Measurements from ENCODE around the gene ALKBH6. TPM values are rescaled to one million over a fixed set of nuclear protein-coding genes. Genes with fewer than 3 reads are reported as not detected.

The ALKBH6 gene
- total RNA-seq, 1 donor from 2014 or later: 35.5 TPM

GRCh38 chr19:36030264-36031148 is 16.5 kb upstream of the ALKBH6 start:
- no peak for DNase-seq (ENCODE audit: extremely low read depth, low read depth, low spot score)

- DNase-seq (ENCODE audit: extremely low read depth, low read depth, low spot score): no peak
These were observed 14.5 kb upstream of the ALKBH6 start for GRCh38 chr19:36028313-36029041.

- DNase-seq (ENCODE audit: extremely low read depth, low read depth, low spot score): no peak
These were observed 13.7 kb upstream of the ALKBH6 start for GRCh38 chr19:36027696-36028095.

GRCh38 chr19:36026091-36026876 is 12.3 kb upstream of the ALKBH6 start:
- DNase-seq (ENCODE audit: extremely low read depth, low read depth, low spot score): no peak

- DNase-seq (ENCODE audit: extremely low read depth, low read depth, low spot score): no peak
These were observed 11.5 kb upstream of the ALKBH6 start for GRCh38 chr19:36025541-36025940.

GRCh38 chr19:36023432-36023831 is 9.4 kb upstream of the ALKBH6 start:
- no peak for DNase-seq (ENCODE audit: extremely low read depth, low read depth, low spot score)

DNA sequence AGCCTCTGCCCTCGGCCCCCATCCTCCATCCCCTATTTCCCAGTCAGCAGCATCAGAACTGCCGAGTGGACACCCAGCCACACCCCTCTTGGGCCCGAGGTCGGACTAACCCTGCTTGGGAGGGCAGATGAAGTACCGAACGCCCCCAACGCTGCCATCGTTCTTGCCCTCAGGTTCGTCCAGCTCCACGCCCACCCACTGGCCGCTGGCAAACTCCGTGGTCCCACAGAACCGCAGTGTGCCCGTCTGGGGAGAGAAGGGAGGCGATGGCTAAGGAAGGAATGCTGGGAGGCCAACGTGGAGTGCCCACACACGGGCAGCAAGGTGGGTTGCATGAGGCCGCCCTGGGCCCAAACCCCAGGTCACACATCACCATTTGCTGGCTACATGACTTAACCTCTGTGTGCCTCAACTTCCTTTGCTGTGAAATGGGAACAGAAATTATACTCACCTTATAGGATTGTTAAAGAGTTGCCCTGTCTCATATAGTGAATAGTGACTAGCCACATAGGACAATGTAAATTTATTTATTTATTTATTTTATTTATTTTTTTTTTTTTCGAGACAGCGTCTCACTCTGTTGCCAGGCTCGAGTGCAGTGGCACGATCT is 5.2 kb upstream of the ALKBH6 start:
- DNase-seq (ENCODE audit: extremely low read depth, low read depth, low spot score): no peak

- no peak for DNase-seq (ENCODE audit: extremely low read depth, low read depth, low spot score)
These were observed 567 bp downstream of the ALKBH6 start for GRCh38 chr19:36013280-36014011.

DNA sequence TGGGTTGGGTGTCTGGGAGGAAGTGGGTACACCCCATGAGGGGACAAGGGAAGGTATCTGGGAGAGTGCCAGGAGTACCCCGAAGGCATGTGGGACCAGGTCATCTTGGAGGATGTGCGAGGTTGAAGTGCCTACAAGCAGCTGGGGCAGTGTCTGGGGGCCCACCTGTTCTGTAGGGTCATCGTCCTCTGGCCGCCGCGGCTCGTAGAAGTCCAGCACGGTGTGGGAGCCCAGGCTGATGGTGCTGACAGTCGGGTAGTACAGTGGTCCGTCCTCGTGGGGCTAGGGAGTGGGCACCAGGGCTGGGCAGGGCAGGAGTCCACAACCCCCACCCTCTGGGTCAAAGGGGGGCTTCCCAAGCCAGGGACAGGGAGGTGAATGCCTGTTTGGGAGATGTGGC is 3.6 kb downstream of the ALKBH6 start:
- DNase-seq (ENCODE audit: extremely low read depth, low read depth, low spot score): no peak

DNA sequence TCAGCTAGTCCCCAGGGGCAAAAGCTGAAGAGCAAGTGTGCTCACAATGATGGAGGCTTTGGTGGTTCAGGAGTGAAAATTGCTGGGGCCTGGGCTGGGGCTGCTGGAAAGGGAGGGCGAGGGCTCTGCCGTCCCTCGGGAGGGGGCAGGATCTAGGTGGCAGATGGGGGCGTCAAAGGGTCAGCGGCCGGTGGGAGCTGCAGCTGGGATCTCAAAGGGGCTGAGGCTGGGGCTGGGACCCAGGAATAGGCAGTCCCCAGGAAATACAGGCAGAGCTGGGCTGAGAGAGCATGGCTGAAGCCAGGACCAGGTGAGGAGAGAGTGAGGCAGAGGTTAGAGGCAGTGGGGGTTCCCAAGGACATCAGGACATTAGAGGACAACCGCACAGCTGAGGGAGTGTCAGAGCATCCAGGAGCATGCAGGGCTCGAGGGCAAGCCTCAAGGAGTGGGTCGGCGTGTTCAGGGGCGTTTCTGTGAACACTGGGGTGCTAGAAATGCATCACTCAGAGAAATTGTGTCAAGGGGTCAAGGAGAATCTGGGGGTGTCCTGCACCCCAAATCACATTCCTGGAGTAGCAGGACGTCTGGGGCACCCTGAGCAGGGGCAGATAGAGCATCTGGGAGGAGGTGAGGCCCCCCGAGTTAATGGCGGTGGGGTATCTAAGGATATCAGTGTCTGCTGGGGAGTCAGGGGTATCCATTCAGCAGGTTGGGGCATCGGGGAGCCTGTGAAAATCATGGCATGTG is 4.2 kb downstream of the ALKBH6 start:
- DNase-seq (ENCODE audit: extremely low read depth, low read depth, low spot score): no peak

- DNase-seq (ENCODE audit: extremely low read depth, low read depth, low spot score): no peak
These were observed 4.8 kb downstream of the ALKBH6 start for GRCh38 chr19:36009220-36009619.

DNA sequence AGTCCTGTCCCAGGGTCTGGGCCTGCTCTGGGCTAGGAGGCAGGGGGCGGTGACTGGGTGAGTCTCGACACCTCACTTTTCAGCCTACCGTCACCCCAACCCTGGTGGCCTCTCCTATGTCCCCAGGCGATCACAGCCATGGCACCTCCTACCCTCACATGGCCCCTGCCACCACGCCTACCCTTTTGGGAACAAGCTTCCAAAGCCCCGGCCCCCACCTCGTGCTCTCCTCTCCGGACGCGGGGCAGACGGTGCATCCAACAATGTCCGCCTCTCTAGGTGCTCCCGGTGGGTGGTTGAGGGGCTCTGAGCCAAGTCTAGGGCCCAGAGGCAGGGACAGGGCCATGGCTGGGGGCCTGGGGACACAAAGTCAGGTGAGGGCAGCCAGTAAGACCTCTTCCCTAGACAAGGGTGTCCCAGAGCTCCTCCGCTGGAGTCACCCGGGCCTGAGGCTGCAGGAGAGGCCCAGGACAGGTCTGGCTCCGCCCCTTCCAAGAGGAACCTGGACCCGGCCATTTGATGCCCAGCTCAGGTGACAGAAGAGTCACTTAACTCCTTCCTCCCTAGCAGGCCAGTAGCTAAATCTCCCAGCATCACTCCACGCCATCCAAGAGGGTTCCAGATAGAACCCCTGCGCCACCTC is 5.6 kb downstream of the ALKBH6 start, which contains the start of gene SYNE4:
Gene SYNE4 (minus strand): TSS at position 478 of the 643 bp plus-strand sequence. CDS start 132 bp downstream, at position 346.
- DNase-seq (ENCODE audit: extremely low read depth, low read depth, low spot score): no peak

- no peak for DNase-seq (ENCODE audit: extremely low read depth, low read depth, low spot score)
These were observed 7.1 kb downstream of the ALKBH6 start for GRCh38 chr19:36006955-36007354.

- DNase-seq (ENCODE audit: extremely low read depth, low read depth, low spot score): no peak
These were observed 10.7 kb downstream of the ALKBH6 start for GRCh38 chr19:36003284-36003683.

DNA sequence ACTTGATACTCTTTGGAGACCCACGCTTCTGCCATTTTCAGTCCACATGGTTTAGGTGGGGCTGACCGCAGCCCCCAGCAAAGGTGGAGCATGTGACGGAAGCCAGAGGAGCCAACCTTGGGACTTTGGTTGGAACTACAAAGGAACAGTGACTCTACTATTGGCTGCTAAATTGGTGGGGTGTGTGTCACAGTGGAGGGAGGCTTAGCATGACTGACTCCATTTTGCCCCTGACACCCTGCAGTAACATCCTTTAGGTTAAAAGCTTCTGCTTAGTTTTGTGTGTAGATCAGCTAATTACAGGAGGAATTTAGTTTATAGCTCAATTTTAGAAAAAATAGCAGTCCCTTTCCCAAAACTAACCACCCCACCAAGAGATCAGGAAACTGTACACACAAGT is 12.4 kb downstream of the ALKBH6 start:
- no peak for DNase-seq (ENCODE audit: extremely low read depth, low read depth, low spot score)

DNA sequence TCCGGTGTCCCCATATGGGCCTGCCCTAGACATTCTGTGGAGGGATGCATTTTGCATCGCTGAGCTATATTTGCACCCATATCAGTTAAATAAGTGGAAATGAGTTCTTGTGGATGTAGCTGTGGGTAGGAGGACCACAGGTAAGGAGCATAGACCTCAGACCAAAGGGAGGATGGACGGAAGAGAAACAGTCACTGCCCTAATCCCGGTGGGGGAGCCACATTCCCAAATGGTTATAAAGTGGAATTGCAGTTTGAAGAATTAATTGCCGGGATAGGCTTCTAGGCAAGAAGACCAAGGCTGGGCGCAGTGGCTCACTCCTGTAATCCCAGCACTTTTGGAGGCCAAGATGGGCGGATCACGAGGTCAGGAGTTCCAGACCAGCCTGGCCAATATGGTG is 17.2 kb downstream of the ALKBH6 start:
- no peak for DNase-seq (ENCODE audit: extremely low read depth, low read depth, low spot score)

GRCh38 chr19:35995048-35995993 is 18.7 kb downstream of the ALKBH6 start, which contains the start of gene SDHAF1:
Gene SDHAF1 (plus strand): TSS chr19:35995188. CDS start chr19:35995275, 87 bp downstream.
- peak; percentile 45 for DNase-seq (ENCODE audit: extremely low read depth, low read depth, low spot score)
